NCI-H2196 (cell line): Measurements from ENCODE around the gene CKAP2L.
"Not testable (repeated sequence)": the region's sequence is repeated elsewhere in the genome, so short reads cannot be mapped to it uniquely, and the experiment has no call there.

Experiments used
- DNase-seq: peaks from one replicate; lab custom pipeline; 2025; ENCODE audit not compliant: unreplicated experiment; lab: John Stamatoyannopoulos, UW

Gene CKAP2L

DNA sequence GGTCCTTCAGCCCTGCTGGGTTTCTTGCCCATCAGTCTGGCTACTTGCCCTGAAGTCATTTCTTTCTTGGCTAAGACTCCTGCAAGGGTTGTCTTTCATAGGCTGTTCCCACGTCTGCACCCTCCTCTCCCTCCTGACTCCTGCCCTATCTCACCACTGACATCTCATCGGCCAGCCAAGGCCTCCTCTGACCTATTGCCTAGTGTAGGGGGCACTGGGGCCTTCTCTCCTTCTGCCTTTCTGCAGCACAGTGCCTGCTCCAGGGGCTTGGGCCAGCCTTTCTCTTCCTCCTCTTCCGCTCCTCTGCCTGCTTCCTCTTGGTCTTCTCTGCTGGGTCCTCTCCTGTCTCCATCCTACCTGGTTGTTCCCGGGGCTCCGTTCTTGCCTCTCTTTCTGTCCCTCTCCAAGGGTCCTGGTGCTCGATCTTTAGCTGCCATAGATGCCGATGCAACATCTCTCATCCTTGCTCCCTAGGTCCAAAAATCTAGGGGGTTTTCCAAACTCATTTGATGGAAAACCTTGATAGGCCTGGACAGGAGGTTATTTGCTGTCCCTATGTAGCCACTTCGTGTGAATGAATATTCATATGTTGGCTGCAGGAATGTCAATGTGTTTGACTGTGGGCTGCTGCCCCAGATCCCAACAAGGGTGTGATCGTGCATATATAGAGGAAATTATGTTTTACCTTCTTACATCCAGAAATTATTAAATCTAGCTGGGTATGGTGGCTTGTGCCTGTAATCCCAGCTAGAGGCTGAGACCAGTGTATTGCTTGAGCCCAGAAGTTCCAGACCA is 53.3 kb downstream of the CKAP2L start:
- no peak for DNase-seq

GRCh38 chr2:112709703-112710102 is 54.7 kb downstream of the CKAP2L start:
- no peak for DNase-seq

- DNase-seq = no peak
These were observed 55.4 kb downstream of the CKAP2L start for GRCh38 chr2:112708968-112709367.

- not testable (repeated sequence) for DNase-seq
These were observed 57.5 kb downstream of the CKAP2L start for GRCh38 chr2:112706947-112707346.

GRCh38 chr2:112706170-112706664 is 58.2 kb downstream of the CKAP2L start:
- DNase-seq = no peak

DNA sequence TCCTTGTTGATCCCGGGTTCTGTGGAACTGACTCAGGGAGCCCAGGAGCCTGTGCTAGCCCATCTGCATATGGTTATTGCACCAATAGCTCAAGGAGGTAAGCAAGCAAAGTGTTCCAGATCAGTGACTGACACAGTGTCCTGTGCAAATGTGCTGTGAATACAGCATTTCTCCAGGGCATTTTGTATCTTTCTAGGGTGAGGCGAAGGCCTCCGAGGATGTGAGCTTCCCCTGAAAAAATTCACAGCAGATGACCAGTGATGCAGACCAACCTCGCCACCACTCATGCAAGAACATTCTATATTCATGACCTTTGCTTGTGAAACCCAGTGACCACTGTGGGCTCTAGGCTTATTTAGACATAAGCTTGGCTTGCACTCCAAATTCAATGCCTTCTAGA is 58.8 kb downstream of the CKAP2L start:
- DNase-seq = no peak

DNA sequence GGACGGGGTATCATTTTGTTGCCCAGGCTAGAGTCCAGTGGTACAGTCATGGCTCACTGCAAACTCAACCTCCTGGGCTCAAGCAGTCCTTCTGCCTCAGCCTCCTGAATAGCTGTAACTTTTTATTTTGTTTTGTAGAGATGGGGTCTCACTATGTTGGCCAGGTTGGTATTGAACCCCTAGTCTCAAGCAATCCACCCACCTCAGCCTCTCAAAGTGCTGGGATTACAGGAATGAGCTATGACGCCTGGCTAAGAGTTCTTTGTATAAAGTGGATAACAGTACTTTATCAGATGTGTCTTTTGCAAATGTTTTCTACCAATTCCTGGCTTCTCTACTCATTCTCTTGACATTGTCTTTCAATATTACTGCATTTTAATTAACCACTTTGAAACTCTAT is 60.7 kb downstream of the CKAP2L start:
- DNase-seq = no peak

DNA sequence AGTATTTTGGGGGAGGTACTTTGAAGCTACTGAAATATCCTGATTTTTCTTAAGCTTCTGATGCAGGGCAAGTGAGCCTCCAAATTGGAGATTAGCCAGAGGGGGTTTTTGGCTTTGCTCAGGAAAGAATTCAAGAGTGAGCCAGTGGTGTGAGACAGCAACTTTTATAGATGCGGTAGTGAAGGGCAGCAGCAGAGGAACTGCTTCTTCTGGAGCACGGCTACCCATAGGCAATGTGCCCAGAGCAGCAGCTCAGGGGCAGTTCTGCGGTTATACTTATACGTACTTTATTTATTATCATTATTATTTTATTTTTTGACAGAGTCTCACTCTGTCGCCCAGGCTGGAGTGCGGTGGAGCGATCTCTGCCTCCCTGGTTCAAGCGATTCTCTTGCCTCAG is 63.4 kb downstream of the CKAP2L start:
- DNase-seq = no peak

- DNase-seq = no peak
These were observed 64.3 kb downstream of the CKAP2L start for GRCh38 chr2:112699984-112700667.

DNA sequence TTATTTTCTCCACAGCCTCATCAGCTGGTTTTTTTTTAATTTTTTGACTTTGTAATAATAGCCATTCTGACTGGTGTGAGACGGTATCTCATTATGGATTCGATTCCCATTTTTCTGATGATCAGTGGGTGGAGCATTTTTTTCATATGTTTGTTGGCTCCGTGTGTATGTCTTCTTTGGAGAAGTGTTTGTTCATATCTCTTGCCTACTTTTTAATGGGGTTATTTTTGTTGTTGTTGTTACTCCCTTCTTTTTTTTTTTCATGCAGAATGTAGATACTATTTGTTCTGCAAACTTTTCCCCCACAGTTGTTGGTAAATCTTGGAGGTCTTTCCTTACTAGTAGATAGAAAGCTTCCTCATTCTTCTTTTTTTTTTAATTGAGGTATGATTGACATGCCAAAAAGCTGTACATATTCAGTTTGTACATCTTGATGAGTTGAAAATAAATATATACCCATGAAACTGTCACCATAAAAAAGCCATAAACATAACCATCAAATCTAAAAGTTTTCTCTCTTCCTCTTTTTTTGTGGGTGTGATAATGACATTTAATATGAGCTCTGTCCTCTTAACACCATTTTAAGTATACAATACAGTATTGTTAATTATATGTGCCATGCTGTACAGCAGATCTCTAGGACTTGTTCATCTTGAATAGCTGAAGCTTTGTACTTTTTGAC is 65.4 kb downstream of the CKAP2L start:
- no peak for DNase-seq

DNA sequence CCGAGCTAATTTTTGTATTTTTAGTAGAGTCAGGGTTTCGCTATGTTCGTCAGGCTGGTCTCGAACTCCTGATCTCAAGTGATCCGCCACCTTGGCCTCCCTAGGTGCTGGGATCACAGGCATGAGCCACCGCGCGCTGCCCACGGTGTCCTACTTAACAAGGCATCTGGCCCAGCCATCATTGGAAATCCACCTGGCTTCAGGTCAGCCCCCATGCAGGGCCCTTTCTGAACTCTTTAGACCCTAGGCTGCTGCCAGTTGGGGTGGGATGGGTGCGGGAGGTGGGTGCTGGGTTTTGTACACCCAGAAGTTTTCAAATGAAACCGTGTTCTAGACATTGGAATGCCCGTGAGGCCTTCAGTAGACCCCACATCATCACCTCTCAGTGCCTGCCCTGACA is 70.2 kb downstream of the CKAP2L start:
- DNase-seq = no peak

DNA sequence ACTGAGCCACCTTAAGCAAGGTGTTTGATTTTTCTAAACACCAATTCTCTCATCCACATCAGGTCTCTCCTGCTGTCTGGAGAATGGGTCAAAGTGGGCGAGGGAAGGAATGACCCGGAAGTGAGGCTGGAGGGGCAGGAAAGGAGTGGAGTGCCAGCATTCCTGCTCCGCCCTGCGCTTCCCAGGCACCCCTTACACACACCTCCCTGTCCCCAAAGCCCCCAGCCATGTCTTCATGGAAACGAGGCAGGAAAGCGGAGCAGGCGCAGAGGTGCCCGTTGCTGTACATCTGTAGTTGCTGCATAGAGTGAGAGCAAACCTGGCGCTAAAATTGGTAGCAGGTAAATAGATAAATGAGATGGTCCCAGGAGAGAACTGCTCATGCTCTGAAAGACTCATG is 70.8 kb downstream of the CKAP2L start:
- DNase-seq = no peak

- no peak for DNase-seq
These were observed 71.5 kb downstream of the CKAP2L start for GRCh38 chr2:112692918-112693317.

GRCh38 chr2:112692495-112692911 is 71.9 kb downstream of the CKAP2L start:
- peak; percentile 95 for DNase-seq

DNA sequence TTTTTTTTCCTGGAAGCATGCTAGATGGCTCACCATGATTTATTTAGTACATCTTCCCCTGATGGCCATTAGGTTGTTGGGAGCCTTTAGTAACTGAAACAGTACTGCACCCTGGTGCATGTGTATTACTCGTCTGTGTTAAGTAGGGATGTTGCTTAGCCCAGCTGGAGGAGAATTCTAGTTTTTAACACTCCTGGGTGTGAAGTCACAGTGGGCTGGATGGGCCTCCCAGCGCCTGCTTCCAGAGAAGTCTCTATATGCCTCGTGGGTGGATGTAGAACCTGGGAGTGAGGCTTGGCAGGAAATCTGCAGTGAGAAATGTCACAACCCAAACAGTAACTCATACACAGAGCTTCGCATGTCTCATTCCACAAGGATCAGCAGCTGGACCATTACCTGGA is 72.5 kb downstream of the CKAP2L start:
- DNase-seq = no peak

DNA sequence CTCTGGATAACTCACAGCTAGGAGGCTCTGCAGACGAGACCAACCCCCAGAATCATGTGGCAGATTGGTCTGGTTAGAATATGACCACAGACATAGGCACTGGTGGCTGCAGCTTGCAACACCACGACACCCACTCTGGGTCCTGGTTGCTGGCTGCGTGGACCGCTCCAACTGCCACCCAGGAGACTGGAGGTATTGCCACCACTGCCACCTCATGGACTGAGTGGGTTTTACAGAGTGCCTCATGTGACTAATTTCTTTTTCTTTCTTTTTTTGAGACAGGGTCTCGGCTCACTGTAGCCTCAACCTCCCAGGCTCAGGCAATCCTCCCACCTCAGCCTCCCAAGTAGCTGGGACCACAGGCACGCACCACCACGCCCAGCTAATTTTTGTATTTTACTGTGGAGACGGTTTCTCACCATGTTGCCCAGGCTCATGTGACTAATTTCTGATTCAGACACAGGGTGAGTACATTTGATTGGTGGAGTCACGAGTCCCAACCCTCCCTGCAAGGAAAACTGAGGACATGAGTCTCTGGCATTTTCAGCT is 73.5 kb downstream of the CKAP2L start:
- DNase-seq = peak; percentile 64

DNA sequence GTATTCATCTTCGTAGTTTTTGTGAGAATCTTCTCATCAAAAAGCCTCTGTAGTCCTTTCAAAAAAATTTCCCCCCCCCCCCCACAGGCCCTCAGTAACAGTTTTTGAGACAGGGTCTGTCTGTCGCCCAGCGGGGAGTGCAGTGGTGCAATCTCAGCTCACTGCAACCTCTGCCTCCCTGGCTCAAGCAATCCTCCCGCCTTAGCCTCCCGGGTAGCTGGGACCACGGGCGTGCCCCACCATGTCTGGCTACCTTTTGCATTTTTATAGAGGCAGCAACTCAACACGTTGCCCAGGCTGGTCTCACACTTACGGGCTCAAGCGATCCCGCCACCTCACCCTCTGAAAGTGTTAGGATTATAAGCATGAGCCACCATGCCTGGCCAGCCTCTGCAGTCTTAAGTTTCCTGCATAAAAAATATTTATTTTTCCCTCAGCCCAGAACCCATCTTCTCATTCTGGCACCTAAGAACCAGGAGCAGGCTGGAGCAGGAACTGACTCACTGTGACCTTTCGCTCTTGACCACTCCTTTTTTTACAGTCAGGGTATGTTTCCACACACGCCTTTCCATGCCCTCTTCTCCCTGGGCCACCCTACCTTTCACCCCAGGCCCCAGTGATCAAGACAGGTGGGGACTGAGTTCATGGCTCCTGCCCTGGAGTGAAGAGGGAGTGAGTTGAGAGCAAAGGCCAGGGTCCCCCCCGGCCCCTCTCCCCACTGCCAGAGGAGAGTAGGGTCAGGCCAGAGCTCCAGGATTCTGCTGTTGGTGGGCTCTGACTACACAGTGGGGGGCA is 76.1 kb downstream of the CKAP2L start:
- no peak for DNase-seq

DNA sequence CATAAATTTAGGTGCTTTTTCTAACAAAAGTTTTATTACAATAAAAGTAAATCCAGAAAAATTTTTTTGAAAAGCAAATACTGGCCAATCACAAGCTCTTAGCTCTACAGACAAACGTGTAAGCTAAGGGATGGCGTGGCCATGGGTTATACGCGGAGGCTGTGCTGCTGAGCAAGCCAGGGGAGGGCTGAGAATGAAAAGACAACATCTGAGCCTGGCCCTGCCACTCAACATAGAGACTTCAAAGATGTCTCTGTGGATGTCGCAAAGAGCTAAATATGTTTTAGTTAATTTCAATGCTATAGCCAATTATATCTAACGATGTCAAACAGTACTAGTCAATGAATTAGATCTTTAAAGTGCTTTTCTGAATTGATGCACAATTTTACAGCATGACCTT is 76.9 kb downstream of the CKAP2L start:
- DNase-seq = no peak
